ENCODE measurements around the gene UBL7.

Gene UBL7

GRCh38 chr15:74423431-74424257 is 37.3 kb downstream of the UBL7 start:
- DNase-seq (ENCODE audit: low read depth in 3 of 3): no peak

- no peak for DNase-seq (ENCODE audit: low read depth in 3 of 3)
Measured at GRCh38 chr15:74422652-74423430, 38.1 kb downstream of the UBL7 start.

GRCh38 chr15:74422265-74422651 is 38.7 kb downstream of the UBL7 start:
- no peak for DNase-seq (ENCODE audit: low read depth in 3 of 3)

GRCh38 chr15:74421302-74422245 is 39.4 kb downstream of the UBL7 start:
- no peak for DNase-seq (ENCODE audit: low read depth in 3 of 3)

- DNase-seq (ENCODE audit: low read depth in 3 of 3): no peak
Measured at GRCh38 chr15:74420193-74420905, 40.6 kb downstream of the UBL7 start.

GRCh38 chr15:74419432-74419831 is 41.5 kb downstream of the UBL7 start:
- DNase-seq (ENCODE audit: low read depth in 3 of 3): no peak

- DNase-seq (ENCODE audit: low read depth in 3 of 3): no peak
Measured at GRCh38 chr15:74418575-74419338, 42.2 kb downstream of the UBL7 start.

- no peak for DNase-seq (ENCODE audit: low read depth in 3 of 3)
Measured at GRCh38 chr15:74417670-74418069, 43.3 kb downstream of the UBL7 start.

- DNase-seq (ENCODE audit: low read depth in 3 of 3): no peak
Measured at GRCh38 chr15:74417225-74417624, 43.7 kb downstream of the UBL7 start.

GRCh38 chr15:74415966-74416916 is 44.7 kb downstream of the UBL7 start:
- DNase-seq (ENCODE audit: low read depth in 3 of 3): no peak

GRCh38 chr15:74414603-74415338 is 46.2 kb downstream of the UBL7 start:
- DNase-seq (ENCODE audit: low read depth in 3 of 3): no peak

GRCh38 chr15:74414081-74414580 is 46.8 kb downstream of the UBL7 start:
- no peak for DNase-seq (ENCODE audit: low read depth in 3 of 3)

GRCh38 chr15:74413350-74414080 is 47.4 kb downstream of the UBL7 start:
- DNase-seq (ENCODE audit: low read depth in 3 of 3): no peak

- DNase-seq (ENCODE audit: low read depth in 3 of 3): no peak
Measured at GRCh38 chr15:74412159-74412558, 48.8 kb downstream of the UBL7 start.

- DNase-seq (ENCODE audit: low read depth in 3 of 3): no peak
Measured at GRCh38 chr15:74411686-74412085, 49.3 kb downstream of the UBL7 start.

GRCh38 chr15:74410502-74410901 is 50.5 kb downstream of the UBL7 start:
- no peak for DNase-seq (ENCODE audit: low read depth in 3 of 3)

- no peak for DNase-seq (ENCODE audit: low read depth in 3 of 3)
Measured at GRCh38 chr15:74409225-74409624, 51.7 kb downstream of the UBL7 start.

GRCh38 chr15:74408815-74409214 is 52.1 kb downstream of the UBL7 start:
- no peak for DNase-seq (ENCODE audit: low read depth in 3 of 3)
